ENCODE data around the gene ATP6V0E1.

The ATP6V0E1 gene

GRCh38 chr5:172950176-172950965 is 33.2 kb upstream of the ATP6V0E1 start:
- peaks cover 15% of the 10 kb centered on the region for H3K4me1 Mint-ChIP-seq
- H3K36me3 Mint-ChIP-seq: peaks cover 50% of the 10 kb centered on the region
- H3K9me3 Mint-ChIP-seq: no peaks in the 10 kb centered on the region
- H3K4me3 Mint-ChIP-seq: no peak overlapping the region
- no peak for ATAC-seq
- no peaks in the 10 kb centered on the region for H3K27me3 Mint-ChIP-seq
- no peak overlapping the region for H3K27ac Mint-ChIP-seq

DNA sequence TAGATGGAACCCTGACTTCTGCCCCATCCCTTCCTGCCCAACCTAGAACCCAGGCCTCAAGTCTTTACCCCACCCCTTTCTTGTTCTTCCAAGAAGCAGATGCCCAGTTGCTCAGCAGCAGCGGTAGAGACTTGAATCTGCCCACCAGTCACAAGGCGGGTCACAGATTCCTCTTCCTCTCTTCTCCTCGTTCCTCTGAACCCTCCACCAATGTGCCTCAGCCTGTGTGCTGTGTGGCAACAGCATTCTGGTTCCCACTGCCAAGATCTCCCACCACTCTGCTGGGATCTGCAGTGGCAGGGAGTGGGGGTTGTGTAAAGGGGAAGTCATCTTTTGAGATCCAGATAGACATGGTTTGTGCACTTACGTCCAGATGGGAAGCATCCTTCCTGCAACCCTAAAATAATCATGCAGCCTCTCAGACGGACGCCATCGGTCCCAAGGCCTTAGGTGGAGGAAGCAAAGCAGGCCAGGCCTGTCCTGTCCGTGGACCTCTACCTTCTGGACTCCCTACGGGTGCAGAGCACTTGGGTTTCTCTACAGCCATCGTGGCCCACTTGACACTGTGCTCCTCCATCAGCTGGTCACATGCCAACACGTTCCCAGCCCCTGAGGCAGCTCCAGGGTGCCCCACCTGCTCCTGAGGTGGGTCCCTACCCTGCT is 32.1 kb upstream of the ATP6V0E1 start:
- no peak for ATAC-seq
- Mint-ChIP-seq H3K27ac (no peak overlapping the region), H3K27me3 (no peaks in the 10 kb centered on the region), H3K4me1 (peaks cover 15% of the 10 kb centered on the region), H3K4me3 (no peak overlapping the region), H3K9me3 (no peaks in the 10 kb centered on the region), H3K36me3 (peaks cover 41% of the 10 kb centered on the region)

DNA sequence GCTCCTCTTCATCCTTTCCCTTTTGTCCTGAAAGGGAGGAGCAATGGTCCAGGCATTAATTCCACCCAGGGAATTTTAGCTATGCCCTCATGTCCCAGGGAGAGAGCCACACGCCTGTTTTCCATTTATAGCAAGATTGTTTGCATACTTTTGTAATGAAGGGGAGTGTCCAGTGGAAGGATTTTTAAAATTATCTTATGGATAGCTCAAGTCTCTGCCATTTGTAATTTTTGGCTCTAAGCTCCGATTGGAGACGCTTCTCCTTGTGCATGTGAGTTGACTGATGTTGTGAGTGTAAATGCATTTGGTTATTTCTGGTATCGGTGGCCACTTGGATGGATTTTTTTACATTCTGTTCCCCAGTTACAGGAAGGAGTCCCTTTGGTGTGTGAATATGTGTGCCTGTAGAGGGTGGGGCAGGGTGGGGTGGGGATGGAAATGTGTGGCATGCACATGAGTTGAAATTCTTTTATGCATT is 31.5 kb upstream of the ATP6V0E1 start:
- Mint-ChIP-seq H3K4me1 (peaks cover 15% of the 10 kb centered on the region), H3K27ac (no peak overlapping the region), H3K27me3 (no peaks in the 10 kb centered on the region), H3K36me3 (peaks cover 39% of the 10 kb centered on the region), H3K4me3 (no peak overlapping the region), H3K9me3 (no peaks in the 10 kb centered on the region)
- ATAC-seq: no peak

DNA sequence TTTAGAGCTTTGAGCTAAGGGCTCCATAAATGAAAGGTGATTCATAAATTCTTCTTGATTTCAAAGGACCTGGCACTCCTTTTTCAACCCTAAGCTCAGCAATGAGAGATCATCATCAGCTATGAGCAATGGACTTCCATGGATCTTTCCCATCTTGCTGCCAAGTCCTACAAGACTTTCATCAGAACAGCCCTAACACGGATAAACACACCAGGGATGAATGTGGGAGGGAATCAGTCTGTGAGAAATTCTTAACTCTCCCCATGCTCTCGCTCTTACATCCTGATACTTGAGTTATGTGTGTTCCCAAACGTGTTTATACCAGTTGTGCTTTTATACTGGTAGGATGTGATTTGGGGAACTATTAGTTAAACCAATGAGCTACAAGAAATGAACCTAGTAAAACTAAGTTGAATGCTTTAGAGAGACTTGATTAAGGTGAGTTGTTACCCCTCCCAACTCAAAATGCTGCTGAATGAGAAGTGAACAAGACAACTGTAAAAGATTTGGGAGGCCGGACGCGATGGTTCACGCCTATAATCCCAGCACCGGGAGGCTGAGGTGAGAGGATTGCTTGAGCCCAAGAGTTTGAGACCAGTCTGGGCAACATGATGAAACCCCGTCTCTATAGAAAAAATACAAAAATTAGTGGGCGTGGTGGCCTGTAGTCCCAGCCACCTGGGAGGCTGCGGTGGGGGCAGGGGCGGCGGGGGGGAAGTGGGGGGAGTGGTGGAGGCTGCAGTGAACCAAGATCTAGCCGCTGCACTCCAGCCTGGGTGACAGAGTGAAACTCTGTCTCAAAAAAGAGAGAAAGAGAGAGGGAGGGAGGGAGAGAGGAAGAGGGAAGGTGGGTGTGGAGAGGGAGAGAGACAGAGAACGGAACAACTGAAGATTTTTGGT is 29.5 kb upstream of the ATP6V0E1 start:
- Mint-ChIP-seq H3K4me3 (no peak overlapping the region), H3K9me3 (no peaks in the 10 kb centered on the region), H3K27ac (peak overlapping the region; percentile 32), H3K36me3 (peaks cover 22% of the 10 kb centered on the region), H3K27me3 (no peaks in the 10 kb centered on the region), H3K4me1 (peaks cover 21% of the 10 kb centered on the region)
- no peak for ATAC-seq

DNA sequence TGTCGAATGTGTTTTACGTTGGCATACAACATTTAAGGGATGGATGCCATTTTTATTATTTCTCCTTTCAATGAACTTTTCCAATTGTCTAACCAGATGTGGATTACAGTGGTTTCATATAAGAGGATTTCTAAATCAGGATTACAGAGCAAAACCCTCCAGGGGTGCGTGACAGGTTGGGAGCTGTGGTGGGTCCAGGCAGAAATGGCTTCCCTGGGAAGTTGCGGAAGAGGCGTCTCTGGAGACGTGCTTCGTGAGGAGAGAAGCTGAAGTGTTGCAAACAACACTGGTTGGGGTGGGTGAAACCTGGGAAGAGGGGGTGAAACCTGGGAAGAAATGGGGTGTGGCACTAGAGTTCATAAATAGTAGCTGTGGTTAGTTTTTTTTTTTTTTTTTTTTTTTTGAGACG is 28.8 kb upstream of the ATP6V0E1 start:
- ATAC-seq: no peak
- Mint-ChIP-seq H3K9me3 (no peaks in the 10 kb centered on the region), H3K27me3 (no peaks in the 10 kb centered on the region), H3K4me3 (no peak overlapping the region), H3K36me3 (peaks cover 19% of the 10 kb centered on the region), H3K27ac (peak overlapping the region; percentile 32), H3K4me1 (peaks cover 24% of the 10 kb centered on the region)

DNA sequence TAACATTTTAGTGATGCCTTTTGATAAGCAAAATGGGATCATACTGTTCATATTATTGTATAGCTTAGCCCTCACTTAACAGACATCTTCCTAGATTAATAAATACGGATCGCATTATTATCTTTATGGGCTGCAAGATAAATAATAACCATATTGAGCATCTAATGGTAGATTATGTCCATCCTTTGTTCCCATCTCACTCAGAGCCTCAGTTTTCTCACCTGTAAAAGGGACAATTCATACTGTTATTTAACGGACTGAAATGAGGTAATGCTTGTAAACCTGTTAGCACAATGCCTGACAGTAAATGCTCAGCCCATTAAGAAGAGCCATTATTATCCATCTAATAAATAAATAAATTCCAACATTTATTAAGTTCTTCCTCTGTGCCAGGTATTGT is 27.3 kb upstream of the ATP6V0E1 start:
- Mint-ChIP-seq H3K27me3 (no peaks in the 10 kb centered on the region), H3K36me3 (peaks cover 15% of the 10 kb centered on the region), H3K27ac (no peak overlapping the region), H3K4me3 (no peak overlapping the region), H3K9me3 (no peaks in the 10 kb centered on the region), H3K4me1 (peaks cover 33% of the 10 kb centered on the region)
- ATAC-seq: no peak

GRCh38 chr5:172956936-172957335 is 26.6 kb upstream of the ATP6V0E1 start:
- peaks cover 15% of the 10 kb centered on the region for H3K36me3 Mint-ChIP-seq
- no peak overlapping the region for H3K4me3 Mint-ChIP-seq
- H3K4me1 Mint-ChIP-seq: peaks cover 33% of the 10 kb centered on the region
- H3K9me3 Mint-ChIP-seq: no peaks in the 10 kb centered on the region
- ATAC-seq: no peak
- no peaks in the 10 kb centered on the region for H3K27me3 Mint-ChIP-seq
- H3K27ac Mint-ChIP-seq: no peak overlapping the region

- no peaks in the 10 kb centered on the region for H3K27me3 Mint-ChIP-seq
- no peak for ATAC-seq
- H3K4me1 Mint-ChIP-seq: peaks cover 33% of the 10 kb centered on the region
- no peaks in the 10 kb centered on the region for H3K9me3 Mint-ChIP-seq
- peaks cover 15% of the 10 kb centered on the region for H3K36me3 Mint-ChIP-seq
- H3K4me3 Mint-ChIP-seq: no peak overlapping the region
- H3K27ac Mint-ChIP-seq: no peak overlapping the region
Observed at GRCh38 chr5:172957458-172957857, 26.1 kb upstream of the ATP6V0E1 start.

- peaks cover 33% of the 10 kb centered on the region for H3K4me1 Mint-ChIP-seq
- peak; percentile 87 for ATAC-seq
- H3K4me3 Mint-ChIP-seq: peak overlapping the region; percentile 88
- H3K36me3 Mint-ChIP-seq: peaks cover 19% of the 10 kb centered on the region
- H3K27ac Mint-ChIP-seq: peak overlapping the region; percentile 95
- H3K9me3 Mint-ChIP-seq: no peaks in the 10 kb centered on the region
- no peaks in the 10 kb centered on the region for H3K27me3 Mint-ChIP-seq
Observed at GRCh38 chr5:172958331-172959046, 25.1 kb upstream of the ATP6V0E1 start.

GRCh38 chr5:172959824-172960799 is 23.5 kb upstream of the ATP6V0E1 start:
- no peaks in the 10 kb centered on the region for H3K9me3 Mint-ChIP-seq
- peaks cover 27% of the 10 kb centered on the region for H3K4me1 Mint-ChIP-seq
- H3K27me3 Mint-ChIP-seq: no peaks in the 10 kb centered on the region
- peaks cover 24% of the 10 kb centered on the region for H3K36me3 Mint-ChIP-seq
- H3K4me3 Mint-ChIP-seq: peak overlapping the region; percentile 88
- H3K27ac Mint-ChIP-seq: peak overlapping the region; percentile 95
- ATAC-seq: no peak

GRCh38 chr5:172969921-172970320 is 13.7 kb upstream of the ATP6V0E1 start:
- Mint-ChIP-seq H3K4me1 (peaks cover 6% of the 10 kb centered on the region), H3K9me3 (no peaks in the 10 kb centered on the region), H3K27ac (no peak overlapping the region), H3K36me3 (peaks cover 25% of the 10 kb centered on the region), H3K27me3 (no peaks in the 10 kb centered on the region), H3K4me3 (no peak overlapping the region)
- ATAC-seq: no peak

DNA sequence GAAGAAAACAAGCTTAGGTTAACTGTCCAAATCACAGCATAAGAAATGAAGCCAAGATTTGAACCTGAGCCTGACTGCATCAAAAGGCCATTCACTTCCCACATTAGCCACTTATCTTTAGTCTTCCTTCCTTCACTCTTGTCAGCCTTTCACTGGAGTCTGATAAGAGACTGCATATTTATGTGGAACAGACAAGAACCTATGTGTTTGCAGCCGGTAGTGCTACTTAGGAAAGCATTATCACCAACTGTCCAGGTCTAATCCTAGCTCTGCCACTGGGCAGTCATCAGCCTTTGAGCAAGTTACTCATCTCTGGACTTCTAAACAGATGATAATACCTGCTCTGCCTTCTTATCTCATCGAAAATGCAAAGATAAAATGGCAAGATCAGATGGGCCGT is 12.1 kb upstream of the ATP6V0E1 start:
- peaks cover 14% of the 10 kb centered on the region for H3K36me3 Mint-ChIP-seq
- peaks cover 6% of the 10 kb centered on the region for H3K4me1 Mint-ChIP-seq
- no peak for ATAC-seq
- no peak overlapping the region for H3K27ac Mint-ChIP-seq
- H3K9me3 Mint-ChIP-seq: no peaks in the 10 kb centered on the region
- no peak overlapping the region for H3K4me3 Mint-ChIP-seq
- H3K27me3 Mint-ChIP-seq: no peaks in the 10 kb centered on the region

GRCh38 chr5:172972552-172972951 is 11.0 kb upstream of the ATP6V0E1 start:
- ATAC-seq: no peak
- no peaks in the 10 kb centered on the region for H3K9me3 Mint-ChIP-seq
- no peak overlapping the region for H3K27ac Mint-ChIP-seq
- H3K27me3 Mint-ChIP-seq: no peaks in the 10 kb centered on the region
- H3K4me3 Mint-ChIP-seq: no peak overlapping the region
- peaks cover 6% of the 10 kb centered on the region for H3K4me1 Mint-ChIP-seq
- H3K36me3 Mint-ChIP-seq: peaks cover 14% of the 10 kb centered on the region
